Occipital lobe (tissue), 3 donors: Measurements from ENCODE around the gene LDHAL6B. TPM values are rescaled to one million over a fixed set of nuclear protein-coding genes. Genes with fewer than 3 reads are reported as not detected.

Source experiments
- DNase-seq: peaks from one replicate; lab custom pipeline; 2025; lab: John Stamatoyannopoulos, UW
- small RNA-seq: library from RNA; depleted of rRNA; stranded (forward); fragments of <200 nt; gene quantifications from one replicate; pipeline ENCODE3, GENCODE V24; 2014
- total RNA-seq: library from RNA; depleted of rRNA; stranded (reverse); fragments of >200 nt; gene quantifications from one replicate; pipeline ENCODE4 v1.2.3, GENCODE V29; 2014

LDHAL6B gene
- total RNA-seq, 1 donor from 2014 or later: not detected

DNA sequence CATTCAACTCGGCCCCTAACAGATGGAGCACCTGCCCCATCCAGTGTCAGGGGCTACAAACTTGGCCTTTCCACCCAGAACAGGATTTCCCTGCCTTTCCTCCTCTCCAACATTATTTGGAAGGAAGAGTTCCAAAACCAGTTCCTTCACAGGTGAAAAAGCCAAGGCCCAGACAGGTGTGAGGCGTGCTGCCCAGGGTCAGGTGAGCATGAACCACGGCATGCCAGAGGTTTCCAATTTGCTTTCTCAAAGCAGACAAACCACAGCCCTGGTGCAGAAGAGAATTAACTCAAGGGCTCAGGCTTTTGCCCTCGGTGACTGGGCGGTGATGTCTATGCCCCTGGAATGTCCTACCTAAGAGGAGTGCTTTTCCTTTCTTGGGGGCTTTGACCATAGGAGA, 43.2 kb downstream of the LDHAL6B start:
- DNase-seq: no peak

DNA sequence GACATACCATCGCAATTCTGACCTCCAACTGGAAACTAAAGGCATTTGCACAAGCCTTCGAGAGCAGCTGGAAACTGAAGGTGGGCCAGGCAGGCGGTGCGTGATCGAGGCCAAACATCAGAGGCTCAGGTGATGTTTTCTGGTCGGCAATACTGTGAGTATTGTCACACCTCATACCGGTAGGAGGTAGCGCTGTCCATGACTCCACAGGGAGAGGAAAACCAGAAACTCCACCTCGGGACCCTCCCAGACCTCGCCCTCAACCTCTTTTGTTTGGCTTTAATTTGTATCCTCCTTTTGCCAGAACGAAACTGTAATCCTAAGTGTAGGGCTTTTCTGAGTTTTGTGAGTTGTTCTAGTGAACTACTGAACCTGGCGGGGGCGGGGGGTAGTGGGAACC, 43.6 kb downstream of the LDHAL6B start:
- no peak for DNase-seq

DNA sequence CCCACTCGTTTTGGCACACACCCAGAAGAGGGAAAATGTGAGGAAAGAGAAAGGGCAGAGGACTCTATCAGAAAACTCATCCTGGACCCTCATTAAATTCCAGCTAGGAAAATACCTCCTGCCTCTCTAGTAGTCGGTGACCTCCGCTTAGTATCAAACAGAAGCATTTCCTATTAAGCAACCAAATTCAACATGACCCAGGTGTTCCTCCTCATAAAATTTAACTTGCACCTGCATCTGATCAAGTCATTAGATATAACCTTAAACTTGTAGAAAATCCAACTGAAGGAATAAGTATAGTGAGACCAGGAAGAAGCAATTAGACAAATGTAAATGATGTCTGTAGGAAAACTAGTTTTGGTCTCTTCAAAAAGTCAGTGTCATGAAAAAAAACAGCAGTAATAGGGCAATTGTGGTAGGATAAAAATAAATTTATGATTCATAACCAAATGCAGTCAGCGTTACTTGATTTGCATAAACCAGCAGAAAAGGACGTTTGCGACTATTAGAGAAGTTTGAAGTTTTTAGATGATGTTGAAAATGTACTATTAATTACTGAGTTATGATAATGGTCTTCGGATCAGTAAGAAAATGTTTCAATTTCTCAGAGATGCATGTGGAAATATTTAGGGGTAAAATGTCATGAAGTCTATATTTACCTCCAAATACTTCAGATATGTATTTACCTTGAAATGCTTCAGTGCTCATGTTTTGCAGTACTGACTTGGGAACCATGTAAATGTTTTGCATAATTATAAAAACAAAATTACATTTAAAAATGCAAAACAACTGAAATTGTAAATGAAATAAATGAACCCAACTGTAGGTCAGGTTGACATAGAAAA, 44.6 kb downstream of the LDHAL6B start:
- no peak for DNase-seq

DNA sequence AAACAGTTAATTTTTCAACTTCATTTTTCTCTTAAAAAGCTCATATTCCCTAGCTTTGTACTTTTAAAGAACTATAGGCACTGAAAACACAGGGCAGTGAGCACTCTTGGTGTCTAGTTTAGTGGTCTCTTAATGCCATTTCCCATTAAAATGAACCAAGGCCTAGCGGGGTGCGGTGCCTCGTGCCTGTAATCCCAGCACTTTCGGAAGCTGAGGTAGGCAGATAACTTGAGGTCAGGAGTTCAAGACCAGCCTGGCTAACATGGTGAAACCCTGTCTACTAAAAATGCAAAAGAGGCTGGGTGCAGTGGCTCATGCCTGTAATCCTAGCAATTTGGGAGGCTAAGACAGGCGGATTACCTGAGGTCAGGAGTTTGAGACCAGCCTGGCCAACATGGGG, 45.5 kb downstream of the LDHAL6B start:
- DNase-seq: no peak

DNA sequence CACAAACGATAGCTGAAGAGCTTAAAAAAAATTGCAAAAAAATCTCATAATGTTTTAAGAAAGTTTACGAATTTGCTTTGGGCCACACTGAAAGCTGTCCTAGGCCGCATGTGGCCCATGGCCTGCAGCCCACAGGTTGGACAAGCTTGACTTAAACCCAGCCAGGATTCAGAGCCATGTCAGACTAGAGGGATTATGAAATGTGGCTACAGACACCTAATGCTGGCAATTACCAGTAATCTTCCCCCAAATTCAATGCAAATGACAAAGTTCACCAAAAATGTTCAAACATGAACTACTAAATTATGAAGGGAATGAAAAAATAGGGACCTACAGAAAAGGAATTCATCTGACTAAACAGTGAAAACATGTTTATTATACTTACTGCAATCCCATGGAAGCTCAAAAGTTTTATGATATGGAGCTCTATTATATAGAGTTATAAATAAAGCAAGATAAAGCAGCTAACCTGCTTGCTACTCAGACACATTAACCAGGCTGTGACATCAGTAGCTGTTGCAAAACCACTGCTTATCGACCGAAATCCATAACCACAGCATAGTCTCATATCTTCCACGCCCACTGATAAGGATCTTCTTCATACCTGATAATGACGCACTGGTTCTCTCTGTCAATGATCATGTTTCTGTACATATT, 49.2 kb downstream of the LDHAL6B start:
- DNase-seq: no peak

DNA sequence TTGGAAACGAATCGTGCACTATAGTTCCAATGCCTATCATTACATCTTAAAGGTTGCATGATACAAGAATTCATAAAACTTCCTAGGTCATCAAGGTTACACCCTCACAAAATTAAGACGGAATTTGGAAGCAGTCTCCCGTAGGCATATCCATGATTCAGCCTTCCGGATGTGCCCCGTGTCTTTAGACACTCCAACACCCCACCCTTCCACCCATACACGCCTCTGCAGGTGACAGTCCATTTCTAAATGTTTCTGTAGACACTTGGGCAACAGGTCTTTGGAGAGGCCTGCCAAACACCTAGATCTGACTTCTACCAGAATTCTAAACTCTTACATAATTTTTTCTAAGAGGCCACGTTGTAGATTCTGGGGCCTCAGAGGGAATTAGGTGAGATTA, 49.8 kb downstream of the LDHAL6B start:
- DNase-seq: no peak

DNA sequence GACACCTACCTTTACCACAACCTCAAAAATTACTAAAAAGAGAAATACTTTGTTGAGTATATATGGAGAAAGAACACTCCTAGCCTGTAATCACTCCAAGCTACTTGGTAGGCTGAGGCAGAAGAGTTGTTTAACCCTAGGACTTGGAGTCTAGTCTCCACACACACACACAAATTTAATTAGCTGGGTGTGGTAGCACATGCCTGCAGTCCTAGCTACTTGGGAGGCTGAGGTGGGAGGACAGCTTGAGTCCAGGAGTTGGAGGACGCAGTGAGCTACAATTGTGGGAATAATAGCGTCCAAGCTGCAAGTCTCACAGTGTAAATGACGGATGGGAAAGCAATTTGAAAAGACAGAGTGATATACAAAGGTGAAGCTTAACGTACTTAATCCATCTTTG, 50.5 kb downstream of the LDHAL6B start:
- DNase-seq: no peak

Small RNAs within 50 kb of the gene (small RNA-seq; reads per million reads assigned to genes)
- gene MIR2116: not detected
- not detected for gene RNU4-80P

Other genes with a start within 250 kb of the LDHAL6B start
- gene RNF111, start 219.2 kb upstream of the LDHAL6B start, total RNA-seq: 37.1 TPM
- gene CCNB2, start 101.7 kb upstream of the LDHAL6B start, total RNA-seq: 4.4 TPM
- gene MYO1E, start 166.0 kb downstream of the LDHAL6B start, total RNA-seq: 31.2 TPM
- 93.1 TPM for gene FAM81A, start 231.3 kb downstream of the LDHAL6B start, total RNA-seq